GM18520 (cell line): Measurements from ENCODE around the gene TSPAN14.

Source experiments
- ATAC-seq: cut with Tn5 transposase; IDR thresholded peaks from one replicate; pipeline ENCODE4 v1.9.1; 2021; ENCODE audit not compliant: unreplicated experiment

TSPAN14 gene

GRCh38 chr10:80486785-80487420, 32.8 kb downstream of the TSPAN14 start:
- ATAC-seq = no peak

- ATAC-seq = no peak
These were observed 33.3 kb downstream of the TSPAN14 start for GRCh38 chr10:80487421-80487785.

GRCh38 chr10:80487791-80488538, 33.9 kb downstream of the TSPAN14 start:
- ATAC-seq = no peak

GRCh38 chr10:80488539-80489066, 34.5 kb downstream of the TSPAN14 start:
- ATAC-seq = no peak

GRCh38 chr10:80489371-80490112, 35.4 kb downstream of the TSPAN14 start:
- no peak for ATAC-seq

GRCh38 chr10:80491251-80492102, 37.4 kb downstream of the TSPAN14 start:
- no peak for ATAC-seq

- ATAC-seq = no peak
These were observed 38.9 kb downstream of the TSPAN14 start for GRCh38 chr10:80492848-80493521.

GRCh38 chr10:80493522-80494051, 39.5 kb downstream of the TSPAN14 start:
- no peak for ATAC-seq

GRCh38 chr10:80496555-80497172, 42.6 kb downstream of the TSPAN14 start:
- no peak for ATAC-seq

- ATAC-seq = no peak
These were observed 43.3 kb downstream of the TSPAN14 start for GRCh38 chr10:80497187-80498077.

GRCh38 chr10:80498078-80498832, 44.1 kb downstream of the TSPAN14 start:
- ATAC-seq = no peak

- no peak for ATAC-seq
These were observed 45.0 kb downstream of the TSPAN14 start for GRCh38 chr10:80498833-80499741.

- no peak for ATAC-seq
These were observed 46.7 kb downstream of the TSPAN14 start for GRCh38 chr10:80500572-80501380.

GRCh38 chr10:80501381-80501912, 47.3 kb downstream of the TSPAN14 start:
- no peak for ATAC-seq

GRCh38 chr10:80501913-80502521, 47.9 kb downstream of the TSPAN14 start:
- no peak for ATAC-seq
